SU-DHL-6 (cell line): ENCODE data around the gene SELENOT.
"Not testable (repeated sequence)": the region's sequence is repeated elsewhere in the genome, so short reads cannot be mapped to it uniquely, and the experiment has no call there.

ENCODE experiments used
- H2AFZ ChIP-seq: fragments of 200-600 bp; sonication (generic); 2 replicates; pipeline ENCODE4 v1.6.1; 2014; ENCODE audit warnings: low read depth, mild to moderate bottlenecking, moderate library complexity, mixed read lengths, antibody characterized with exemption, low read length; ENCODE audit not compliant: severe bottlenecking
- H3F3A ChIP-seq: fragments of 200-600 bp; shearing (Covaris generic); 2 replicates; pipeline ENCODE4 v1.6.0; 2016; ENCODE audit warnings: antibody characterized with exemption, mild to moderate bottlenecking; ENCODE audit not compliant: insufficient read depth
- H3K27ac ChIP-seq: fragments of 200-600 bp; sonication (generic); 2 replicates; pipeline ENCODE4 v1.5.1; 2016; ENCODE audit warnings: low read depth, mild to moderate bottlenecking, low read length, moderate library complexity, mixed read lengths
- H3K27me3 ChIP-seq: fragments of 200-600 bp; sonication (generic), shearing (Covaris generic); 2 replicates; pipeline ENCODE4 v1.6.0; 2014; ENCODE audit warnings: mild to moderate bottlenecking, low read length
- H3K36me3 ChIP-seq: fragments of 200-600 bp; sonication (generic); 2 replicates; pipeline ENCODE4 v1.6.1; 2014; ENCODE audit warnings: mild to moderate bottlenecking, low read length, mixed read lengths
- H3K4me2 ChIP-seq: fragments of 300-600, 200-600 bp; shearing (Covaris generic), sonication (generic); 2 replicates; pipeline ENCODE4 v1.6.0; 2014; ENCODE audit warnings: low read length, low read depth, mild to moderate bottlenecking; ENCODE audit not compliant: poor library complexity, severe bottlenecking
- H3K4me3 ChIP-seq: fragments of 200-600 bp; sonication (generic); 2 replicates; pipeline ENCODE4 v1.5.1; 2014; ENCODE audit warnings: antibody characterized with exemption, low read length, mild to moderate bottlenecking, mixed read lengths; ENCODE audit not compliant: insufficient read depth, poor library complexity, severe bottlenecking
- H3K79me2 ChIP-seq: fragments of 200-600 bp; sonication (generic); 2 replicates; pipeline ENCODE4 v1.6.1; 2014; ENCODE audit warnings: mild to moderate bottlenecking, low read length, moderate library complexity; ENCODE audit not compliant: insufficient read depth
- H3K9ac ChIP-seq: fragments of 200-600 bp; sonication (generic); 2 replicates; pipeline ENCODE4 v1.7.0; 2014; ENCODE audit warnings: mild to moderate bottlenecking, low read length
- H3K9me2 ChIP-seq: fragments of 200-600 bp; sonication (generic); replicated peaks from 2 replicates; pipeline ENCODE4 v1.6.1; 2014; ENCODE audit warnings: low read length; ENCODE audit not compliant: insufficient read depth
- H3K9me3 ChIP-seq: fragments of 200-600 bp; sonication (generic); 2 replicates; pipeline ENCODE4 v1.6.1; 2014; ENCODE audit warnings: low read length, mixed read lengths; ENCODE audit not compliant: insufficient read depth
- H4K20me1 ChIP-seq: fragments of 200-600 bp; sonication (generic); 2 replicates; pipeline ENCODE4 v1.6.1; 2014; ENCODE audit warnings: low read depth, mild to moderate bottlenecking, antibody characterized with exemption, low read length, moderate library complexity, mixed read lengths
- EZH2phosphoT487 ChIP-seq: fragments of 200-600 bp; sonication (generic), shearing (Covaris generic); conservative IDR thresholded peaks from 2 replicates; pipeline ENCODE4 v1.6.1; 2018; ENCODE audit warnings: mild to moderate bottlenecking, antibody characterized with exemption, low read length, moderate library complexity, mixed read lengths
- TF ChIP-seq, protein P1 (sequence below): fragments of 200-600 bp; sonication (generic); IDR thresholded peaks from one replicate; pipeline ENCODE4 v1.5.1; 2017; ENCODE audit warnings: antibody characterized with exemption, mild to moderate bottlenecking, low read length, moderate library complexity; ENCODE audit not compliant: insufficient read depth, poor library complexity, severe bottlenecking

The SELENOT gene

GRCh38 chr3:150613709-150614480, 10.8 kb downstream of the SELENOT start:
- no peaks in the 10 kb centered on the region; the same call in 1 of the 2 replicates for H3F3A ChIP-seq
- no peak overlapping the region for H3K9ac ChIP-seq
- H3K79me2 ChIP-seq: peaks cover 82% of the 10 kb centered on the region
- no peaks in the 10 kb centered on the region for H3K9me3 ChIP-seq
- H3K27ac ChIP-seq: no peak overlapping the region
- peaks cover 30% of the 10 kb centered on the region for H3K36me3 ChIP-seq
- H3K4me2 ChIP-seq: no peak overlapping the region
- H2AFZ ChIP-seq: no peak overlapping the region
- TF ChIP-seq, protein P1, sequence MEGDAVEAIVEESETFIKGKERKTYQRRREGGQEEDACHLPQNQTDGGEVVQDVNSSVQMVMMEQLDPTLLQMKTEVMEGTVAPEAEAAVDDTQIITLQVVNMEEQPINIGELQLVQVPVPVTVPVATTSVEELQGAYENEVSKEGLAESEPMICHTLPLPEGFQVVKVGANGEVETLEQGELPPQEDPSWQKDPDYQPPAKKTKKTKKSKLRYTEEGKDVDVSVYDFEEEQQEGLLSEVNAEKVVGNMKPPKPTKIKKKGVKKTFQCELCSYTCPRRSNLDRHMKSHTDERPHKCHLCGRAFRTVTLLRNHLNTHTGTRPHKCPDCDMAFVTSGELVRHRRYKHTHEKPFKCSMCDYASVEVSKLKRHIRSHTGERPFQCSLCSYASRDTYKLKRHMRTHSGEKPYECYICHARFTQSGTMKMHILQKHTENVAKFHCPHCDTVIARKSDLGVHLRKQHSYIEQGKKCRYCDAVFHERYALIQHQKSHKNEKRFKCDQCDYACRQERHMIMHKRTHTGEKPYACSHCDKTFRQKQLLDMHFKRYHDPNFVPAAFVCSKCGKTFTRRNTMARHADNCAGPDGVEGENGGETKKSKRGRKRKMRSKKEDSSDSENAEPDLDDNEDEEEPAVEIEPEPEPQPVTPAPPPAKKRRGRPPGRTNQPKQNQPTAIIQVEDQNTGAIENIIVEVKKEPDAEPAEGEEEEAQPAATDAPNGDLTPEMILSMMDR: no peak
- TF ChIP-seq EZH2phosphoT487: no peak
- H3K9me2 ChIP-seq: no peaks in the 10 kb centered on the region
- no peak overlapping the region for H3K4me3 ChIP-seq
- no peaks in the 10 kb centered on the region for H3K27me3 ChIP-seq
- H4K20me1 ChIP-seq: peaks cover 55% of the 10 kb centered on the region

GRCh38 chr3:150620002-150620689, 17.0 kb downstream of the SELENOT start:
- Histone ChIP-seq H3K4me3 (no peak overlapping the region), H3K4me2 (no peak overlapping the region), H3K27me3 (no peaks in the 10 kb centered on the region), H3F3A (peaks cover 11% of the 10 kb centered on the region; the same call in 1 of the 2 replicates), H3K9ac (no peak overlapping the region), H3K36me3 (peaks cover 34% of the 10 kb centered on the region; the same call in 1 of the 2 replicates), H3K9me3 (no peaks in the 10 kb centered on the region), H3K27ac (no peak overlapping the region), H3K79me2 (peaks cover 83% of the 10 kb centered on the region), H3K9me2 (no peaks in the 10 kb centered on the region), H4K20me1 (peaks cover 73% of the 10 kb centered on the region), H2AFZ (no peak overlapping the region)
- TF ChIP-seq, protein P1: no peak
- no peak for TF ChIP-seq EZH2phosphoT487

DNA sequence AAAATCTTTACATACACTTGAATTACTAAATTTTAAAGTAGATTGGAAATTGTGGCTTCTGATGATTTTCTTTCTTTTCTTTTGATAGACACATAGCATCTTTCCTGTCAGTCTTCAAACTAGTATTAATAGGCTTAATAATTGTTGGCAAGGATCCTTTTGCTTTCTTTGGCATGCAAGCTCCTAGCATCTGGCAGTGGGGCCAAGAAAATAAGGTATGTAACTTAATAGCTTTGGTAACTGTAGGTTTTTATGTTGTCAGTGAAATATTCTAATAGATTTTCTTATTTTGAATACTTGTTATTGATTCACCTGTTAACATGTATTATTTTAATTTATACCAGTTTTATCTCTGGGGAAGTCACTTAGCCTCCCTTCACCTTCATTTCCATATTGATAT, 19.8 kb downstream of the SELENOT start:
- not testable (repeated sequence) for H3K4me2 ChIP-seq, H3K27ac ChIP-seq, H3K4me3 ChIP-seq, H2AFZ ChIP-seq, H3K9me2 ChIP-seq, H3K9me3 ChIP-seq, H3K27me3 ChIP-seq, H3K9ac ChIP-seq
- Histone ChIP-seq H3K36me3 (peaks cover 58% of the 10 kb centered on the region), H3F3A (peaks cover 11% of the 10 kb centered on the region; the same call in 1 of the 2 replicates), H3K79me2 (peaks cover 69% of the 10 kb centered on the region), H4K20me1 (peaks cover 69% of the 10 kb centered on the region)

DNA sequence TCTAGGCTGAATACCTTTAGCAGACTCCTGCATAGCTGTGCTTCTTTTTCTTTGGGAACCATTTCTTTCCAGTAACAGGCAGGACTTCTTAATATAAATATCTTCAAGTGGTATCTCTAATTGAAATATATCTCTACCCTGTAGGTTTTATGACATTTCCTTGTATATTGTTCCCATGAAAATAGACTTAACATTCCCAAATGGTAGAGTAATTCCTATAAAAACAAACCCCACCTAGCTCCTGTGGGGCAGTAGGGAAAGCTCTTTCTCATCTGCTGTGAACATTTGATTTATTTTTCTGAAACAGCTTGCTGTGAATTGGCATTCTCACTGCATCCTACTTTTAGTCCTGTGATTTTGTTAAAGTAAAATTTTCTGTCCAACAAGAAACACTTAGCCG, 20.8 kb downstream of the SELENOT start:
- H3K9me2 ChIP-seq: no peaks in the 10 kb centered on the region
- no peak overlapping the region for H3K4me3 ChIP-seq
- H3K27ac ChIP-seq: no peak overlapping the region
- TF ChIP-seq, protein P1: no peak
- no peak for TF ChIP-seq EZH2phosphoT487
- H3K27me3 ChIP-seq: no peaks in the 10 kb centered on the region
- H2AFZ ChIP-seq: no peak overlapping the region
- H3K36me3 ChIP-seq: peaks cover 67% of the 10 kb centered on the region
- no peak overlapping the region for H3K4me2 ChIP-seq
- no peaks in the 10 kb centered on the region for H3K9me3 ChIP-seq
- peaks cover 64% of the 10 kb centered on the region for H4K20me1 ChIP-seq
- peaks cover 59% of the 10 kb centered on the region for H3K79me2 ChIP-seq
- peaks cover 11% of the 10 kb centered on the region; the same call in 1 of the 2 replicates for H3F3A ChIP-seq
- H3K9ac ChIP-seq: no peak overlapping the region
